ENCODE measurements around the gene DOK6. TPM values are rescaled to one million over a fixed set of nuclear protein-coding genes. Genes with fewer than 3 reads are reported as not detected.

The DOK6 gene
- total and polyA plus RNA-seq, 2 experiments from 2014 or later, result 0.29 to 0.42 TPM

- Histone ChIP-seq H3K27me3 (ENCODE audit: insufficient read depth) (no peaks in the 10 kb centered on the region), H3K4me3 (no peak overlapping the region), H3K4me2 (no peak overlapping the region), H3K36me3 (ENCODE audit: insufficient read depth) (no peaks in the 10 kb centered on the region), H3K4me1 (ENCODE audit: insufficient read depth) (no peaks in the 10 kb centered on the region), H3K27ac (ENCODE audit: low read depth) (no peak overlapping the region), H3F3A (replicated peaks; ENCODE audit: low read depth) (no peaks in the 10 kb centered on the region), H2AFZ (no peak overlapping the region), H3K79me2 (replicated peaks; ENCODE audit: insufficient read depth) (no peaks in the 10 kb centered on the region), H4K20me1 (replicated peaks; ENCODE audit: insufficient read depth) (no peaks in the 10 kb centered on the region), H3K9me2 (ENCODE audit: insufficient read depth) (0 out of 2 replicates have a peak, but pooled peaks cover 4% of the 10 kb centered on the region)
- Mint-ChIP-seq H3K4me3 (no peak overlapping the region), H3K9me3 (no peaks in the 10 kb centered on the region; the same call in 2 of the 3 replicates), H3K36me3 (ENCODE audit: low read depth) (peaks cover 3% of the 10 kb centered on the region; the same call in 1 of the 3 replicates), H3K4me1 (peaks cover 4% of the 10 kb centered on the region; the same call in 2 of the 3 replicates), H3K27ac (no peak overlapping the region), H3K27me3 (ENCODE audit: insufficient read depth, low read depth, poor library complexity) (peaks cover 4% of the 10 kb centered on the region)
- TF ChIP-seq JUNB (IDR thresholded peaks at IDR 0.05; ENCODE audit: unreplicated experiment) (no peak), REST (IDR thresholded peaks at IDR 0.05; ENCODE audit: unreplicated experiment) (no peak), ETS1 (IDR thresholded peaks at IDR 0.05) (no peak), EZH2phosphoT487 (IDR thresholded peaks at IDR 0.05; ENCODE audit: unreplicated experiment) (no peak), NANOG (IDR thresholded peaks at IDR 0.05; ENCODE audit: borderline replicate concordance) (no peak), CTCF (conservative IDR thresholded peaks at IDR 0.05; ENCODE audit: low read depth in 2 of 2) (no peak), ZNF462 (CRISPR knock-in tag; IDR thresholded peaks at IDR 0.05) (no peak), ZNF114 (CRISPR knock-in tag; IDR thresholded peaks at IDR 0.05) (no peak), POLR2AphosphoS5 (IDR thresholded peaks at IDR 0.05; ENCODE audit: low read depth) (no peak)
- ATAC-seq, result no peak
- no peak for DNase-seq (ENCODE audit: low spot score)
Measured at GRCh38 chr18:69840001-69840400, 439.3 kb downstream of the DOK6 start.
